ENCODE results near the gene LRRC75A.

The LRRC75A gene

GRCh38 chr17:16515933-16516332, 23.9 kb upstream of the LRRC75A start:
- Histone ChIP-seq H3K27ac (ENCODE audit: low read length) (no peak overlapping the region), H3K4me1 (ENCODE audit: control insufficient read depth, insufficient read depth, low read length) (peaks cover 5% of the 10 kb centered on the region)

GRCh38 chr17:16513873-16514272, 21.9 kb upstream of the LRRC75A start:
- no peak overlapping the region for H3K27ac ChIP-seq (ENCODE audit: low read length)

More at GRCh38 chr17:16515933-16516332, 23.9 kb upstream of the LRRC75A start:
- Histone ChIP-seq H3K27me3 (ENCODE audit: control insufficient read depth in 1 of 2, insufficient read depth in 2 of 2, low read length in 2 of 2) (peaks cover 6 to 15% of the 10 kb centered on the region in 2 donors), H3K9me3 (ENCODE audit: control insufficient read depth in 2 of 2, low read length in 2 of 2) (no peaks in the 10 kb centered on the region), H3K9ac (ENCODE audit: low read length in 2 of 2) (no peak overlapping the region), H3K4me3 (ENCODE audit: low read length in 2 of 2) (no peak overlapping the region), H3K36me3 (ENCODE audit: control insufficient read depth in 2 of 2, insufficient read depth in 2 of 2, low read length in 2 of 2) (no peaks in the 10 kb centered on the region)

GRCh38 chr17:16512011-16512410, 20.0 kb upstream of the LRRC75A start:
- Histone ChIP-seq H3K4me1 (ENCODE audit: control insufficient read depth, insufficient read depth, low read length) (peaks cover 4% of the 10 kb centered on the region), H3K9me3 (ENCODE audit: control insufficient read depth in 2 of 2, low read length in 2 of 2) (no peaks in the 10 kb centered on the region), H3K9ac (ENCODE audit: low read length in 2 of 2) (no peak overlapping the region), H3K27me3 (ENCODE audit: control insufficient read depth in 1 of 2, insufficient read depth in 2 of 2, low read length in 2 of 2) (peaks cover 0 to 5% of the 10 kb centered on the region in 2 donors), H3K36me3 (ENCODE audit: control insufficient read depth in 2 of 2, insufficient read depth in 2 of 2, low read length in 2 of 2) (no peaks in the 10 kb centered on the region), H3K27ac (ENCODE audit: low read length) (no peak overlapping the region), H3K4me3 (ENCODE audit: low read length in 2 of 2) (no peak overlapping the region)

More at GRCh38 chr17:16513873-16514272, 21.9 kb upstream of the LRRC75A start:
- no peaks in the 10 kb centered on the region for H3K9me3 ChIP-seq (ENCODE audit: control insufficient read depth in 2 of 2, low read length in 2 of 2)
- H3K9ac ChIP-seq (ENCODE audit: low read length in 2 of 2), result no peak overlapping the region
- H3K4me1 ChIP-seq (ENCODE audit: control insufficient read depth, insufficient read depth, low read length), result peaks cover 4% of the 10 kb centered on the region
- no peak overlapping the region for H3K4me3 ChIP-seq (ENCODE audit: low read length in 2 of 2)
- peaks cover 0 to 8% of the 10 kb centered on the region in 2 donors for H3K27me3 ChIP-seq (ENCODE audit: control insufficient read depth in 1 of 2, insufficient read depth in 2 of 2, low read length in 2 of 2)
- no peaks in the 10 kb centered on the region for H3K36me3 ChIP-seq (ENCODE audit: control insufficient read depth in 2 of 2, insufficient read depth in 2 of 2, low read length in 2 of 2)

GRCh38 chr17:16511593-16511992, 19.6 kb upstream of the LRRC75A start:
- Histone ChIP-seq H3K4me3 (ENCODE audit: low read length in 2 of 2) (no peak overlapping the region), H3K27me3 (ENCODE audit: control insufficient read depth in 1 of 2, insufficient read depth in 2 of 2, low read length in 2 of 2) (peaks cover 0 to 5% of the 10 kb centered on the region in 2 donors), H3K9me3 (ENCODE audit: control insufficient read depth in 2 of 2, low read length in 2 of 2) (no peaks in the 10 kb centered on the region), H3K36me3 (ENCODE audit: control insufficient read depth in 2 of 2, insufficient read depth in 2 of 2, low read length in 2 of 2) (no peaks in the 10 kb centered on the region), H3K4me1 (ENCODE audit: control insufficient read depth, insufficient read depth, low read length) (peaks cover 4% of the 10 kb centered on the region), H3K9ac (ENCODE audit: low read length in 2 of 2) (no peak overlapping the region), H3K27ac (ENCODE audit: low read length) (no peak overlapping the region)

- Histone ChIP-seq H3K36me3 (ENCODE audit: control insufficient read depth in 2 of 2, insufficient read depth in 2 of 2, low read length in 2 of 2) (no peaks in the 10 kb centered on the region), H3K9me3 (ENCODE audit: control insufficient read depth in 2 of 2, low read length in 2 of 2) (no peaks in the 10 kb centered on the region), H3K9ac (ENCODE audit: low read length in 2 of 2) (no peak overlapping the region), H3K27me3 (ENCODE audit: control insufficient read depth in 1 of 2, insufficient read depth in 2 of 2, low read length in 2 of 2) (no peaks in the 10 kb centered on the region), H3K4me1 (ENCODE audit: control insufficient read depth, insufficient read depth, low read length) (no peaks in the 10 kb centered on the region), H3K4me3 (ENCODE audit: low read length in 2 of 2) (no peak overlapping the region), H3K27ac (ENCODE audit: low read length) (no peak overlapping the region)
Measured at GRCh38 chr17:16507918-16508533, 16.0 kb upstream of the LRRC75A start.

- Histone ChIP-seq H3K9me3 (ENCODE audit: control insufficient read depth in 2 of 2, low read length in 2 of 2) (no peaks in the 10 kb centered on the region), H3K9ac (ENCODE audit: low read length in 2 of 2) (no peak overlapping the region), H3K4me3 (ENCODE audit: low read length in 2 of 2) (no peak overlapping the region), H3K4me1 (ENCODE audit: control insufficient read depth, insufficient read depth, low read length) (no peaks in the 10 kb centered on the region), H3K36me3 (ENCODE audit: control insufficient read depth in 2 of 2, insufficient read depth in 2 of 2, low read length in 2 of 2) (no peaks in the 10 kb centered on the region), H3K27ac (ENCODE audit: low read length) (no peak overlapping the region), H3K27me3 (ENCODE audit: control insufficient read depth in 1 of 2, insufficient read depth in 2 of 2, low read length in 2 of 2) (no peaks in the 10 kb centered on the region)
Measured at GRCh38 chr17:16506188-16506587, 14.2 kb upstream of the LRRC75A start.

- Histone ChIP-seq H3K4me3 (ENCODE audit: low read length in 2 of 2) (no peak overlapping the region), H3K9me3 (ENCODE audit: control insufficient read depth in 2 of 2, low read length in 2 of 2) (no peaks in the 10 kb centered on the region), H3K36me3 (ENCODE audit: control insufficient read depth in 2 of 2, insufficient read depth in 2 of 2, low read length in 2 of 2) (no peaks in the 10 kb centered on the region), H3K9ac (ENCODE audit: low read length in 2 of 2) (no peak overlapping the region), H3K27me3 (ENCODE audit: control insufficient read depth in 1 of 2, insufficient read depth in 2 of 2, low read length in 2 of 2) (no peaks in the 10 kb centered on the region), H3K4me1 (ENCODE audit: control insufficient read depth, insufficient read depth, low read length) (no peaks in the 10 kb centered on the region), H3K27ac (ENCODE audit: low read length) (no peak overlapping the region)
Measured at GRCh38 chr17:16504984-16505383, 13.0 kb upstream of the LRRC75A start.

GRCh38 chr17:16496820-16497489, 5.0 kb upstream of the LRRC75A start:
- H3K4me3 ChIP-seq (ENCODE audit: low read length in 2 of 2), result no peak overlapping the region
- H3K9ac ChIP-seq (ENCODE audit: low read length in 2 of 2), result no peak overlapping the region
- H3K27me3 ChIP-seq (ENCODE audit: control insufficient read depth in 1 of 2, insufficient read depth in 2 of 2, low read length in 2 of 2), result peaks cover 0 to 2% of the 10 kb centered on the region in 2 donors
- no peaks in the 10 kb centered on the region for H3K36me3 ChIP-seq (ENCODE audit: control insufficient read depth in 2 of 2, insufficient read depth in 2 of 2, low read length in 2 of 2)
- no peaks in the 10 kb centered on the region for H3K9me3 ChIP-seq (ENCODE audit: control insufficient read depth in 2 of 2, low read length in 2 of 2)
- H3K27ac ChIP-seq (ENCODE audit: low read length), result no peak overlapping the region
- peaks cover 2% of the 10 kb centered on the region for H3K4me1 ChIP-seq (ENCODE audit: control insufficient read depth, insufficient read depth, low read length)

GRCh38 chr17:16495980-16496819, 4.2 kb upstream of the LRRC75A start:
- Histone ChIP-seq H3K36me3 (ENCODE audit: control insufficient read depth in 2 of 2, insufficient read depth in 2 of 2, low read length in 2 of 2) (no peaks in the 10 kb centered on the region), H3K27me3 (ENCODE audit: control insufficient read depth in 1 of 2, insufficient read depth in 2 of 2, low read length in 2 of 2) (peaks cover 0 to 2% of the 10 kb centered on the region in 2 donors), H3K9me3 (ENCODE audit: control insufficient read depth in 2 of 2, low read length in 2 of 2) (no peaks in the 10 kb centered on the region), H3K4me1 (ENCODE audit: control insufficient read depth, insufficient read depth, low read length) (peaks cover 4% of the 10 kb centered on the region), H3K27ac (ENCODE audit: low read length) (no peak overlapping the region), H3K9ac (ENCODE audit: low read length in 2 of 2) (no peak overlapping the region), H3K4me3 (ENCODE audit: low read length in 2 of 2) (no peak overlapping the region)

GRCh38 chr17:16495561-16495960, 3.6 kb upstream of the LRRC75A start:
- peaks cover 10% of the 10 kb centered on the region for H3K4me1 ChIP-seq (ENCODE audit: control insufficient read depth, insufficient read depth, low read length)
- H3K9ac ChIP-seq (ENCODE audit: low read length in 2 of 2), result no peak overlapping the region
- H3K36me3 ChIP-seq (ENCODE audit: control insufficient read depth in 2 of 2, insufficient read depth in 2 of 2, low read length in 2 of 2), result no peaks in the 10 kb centered on the region
- H3K27ac ChIP-seq (ENCODE audit: low read length), result no peak overlapping the region
- H3K9me3 ChIP-seq (ENCODE audit: control insufficient read depth in 2 of 2, low read length in 2 of 2), result no peaks in the 10 kb centered on the region
- peaks cover 0 to 7% of the 10 kb centered on the region in 2 donors for H3K27me3 ChIP-seq (ENCODE audit: control insufficient read depth in 1 of 2, insufficient read depth in 2 of 2, low read length in 2 of 2)
- H3K4me3 ChIP-seq (ENCODE audit: low read length in 2 of 2), result no peak overlapping the region
